ENCODE data around the gene CD59. TPM values are rescaled to one million over a fixed set of nuclear protein-coding genes. Genes with fewer than 3 reads are reported as not detected.
A peak's percentile ranks its signal among the peaks of the same experiment; 100 is the strongest.

The CD59 gene
- total RNA-seq, 2 donors from 2014 or later: 414 to 561 TPM

GRCh38 chr11:33724644-33725035, 11.6 kb downstream of the CD59 start:
- H3K9me3 ChIP-seq: no peaks in the 10 kb centered on the region
- peaks cover 28% of the 10 kb centered on the region for H3K36me3 ChIP-seq
- no peaks in the 10 kb centered on the region for H3K27me3 ChIP-seq
- peak overlapping the region; percentile 91 to 93 for H3K27ac ChIP-seq
- no peak for DNase-seq (ENCODE audit: low spot score)
- no peak for TF ChIP-seq CTCF (IDR thresholded peaks at IDR 0.05)
- peaks cover 0 to 76% of the 10 kb centered on the region in 2 donors for H3K4me1 ChIP-seq
- no peak overlapping the region for H3K4me3 ChIP-seq

GRCh38 chr11:33723238-33723881, 12.9 kb downstream of the CD59 start:
- no peak for TF ChIP-seq CTCF (IDR thresholded peaks at IDR 0.05)
- peaks cover 41% of the 10 kb centered on the region for H3K36me3 ChIP-seq
- peaks cover 0 to 73% of the 10 kb centered on the region in 2 donors for H3K4me1 ChIP-seq
- peak; percentile 81 for DNase-seq (ENCODE audit: low spot score)
- H3K27ac ChIP-seq: peak overlapping the region; percentile 91 to 93
- H3K9me3 ChIP-seq: no peaks in the 10 kb centered on the region
- H3K27me3 ChIP-seq: no peaks in the 10 kb centered on the region
- H3K4me3 ChIP-seq: no peak overlapping the region

- DNase-seq (ENCODE audit: low spot score): no peak
- H3K27ac ChIP-seq: peak overlapping the region; percentile 91 to 93
Measured at GRCh38 chr11:33722590-33723234, 13.5 kb downstream of the CD59 start.

DNA sequence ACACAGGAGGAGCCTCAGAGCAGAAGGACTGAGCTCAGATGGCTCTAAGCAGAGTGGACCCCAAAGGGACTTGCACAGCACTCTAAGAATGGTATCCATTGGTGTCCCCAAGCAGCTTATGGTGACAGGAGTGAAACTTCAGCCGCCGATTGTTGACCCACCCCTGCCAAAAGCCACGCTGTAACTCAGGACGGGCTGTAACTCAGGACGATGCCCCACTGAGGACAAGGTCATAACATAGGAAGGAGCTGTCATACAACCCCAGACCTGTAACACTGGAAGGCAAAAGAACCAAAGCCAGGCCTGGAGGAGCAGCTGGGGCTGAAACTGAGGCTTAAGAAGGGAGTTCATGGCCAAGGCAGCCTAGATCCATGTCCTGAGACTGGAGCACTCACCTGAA, 14.2 kb downstream of the CD59 start:
- no peak for DNase-seq (ENCODE audit: low spot score)
- peaks cover 0 to 85% of the 10 kb centered on the region in 2 donors for H3K4me1 ChIP-seq
- no peak overlapping the region for H3K4me3 ChIP-seq
- no peaks in the 10 kb centered on the region for H3K9me3 ChIP-seq
- H3K27ac ChIP-seq: peak overlapping the region; percentile 91 to 93
- peaks cover 54% of the 10 kb centered on the region for H3K36me3 ChIP-seq
- no peak for TF ChIP-seq CTCF (IDR thresholded peaks at IDR 0.05)
- H3K27me3 ChIP-seq: no peaks in the 10 kb centered on the region

More at GRCh38 chr11:33722590-33723234, 13.5 kb downstream of the CD59 start:
- Histone ChIP-seq H3K4me3 (no peak overlapping the region), H3K9me3 (no peaks in the 10 kb centered on the region), H3K36me3 (peaks cover 47% of the 10 kb centered on the region), H3K27me3 (no peaks in the 10 kb centered on the region), H3K4me1 (peaks cover 0 to 79% of the 10 kb centered on the region in 2 donors)
- no peak for TF ChIP-seq CTCF (IDR thresholded peaks at IDR 0.05)

- H3K27ac ChIP-seq: peak overlapping the region; percentile 91 to 93
- H3K9me3 ChIP-seq: no peaks in the 10 kb centered on the region
- peaks cover 60% of the 10 kb centered on the region for H3K36me3 ChIP-seq
- no peak for TF ChIP-seq CTCF (IDR thresholded peaks at IDR 0.05)
- no peak overlapping the region for H3K4me3 ChIP-seq
- no peak for DNase-seq (ENCODE audit: low spot score)
- no peaks in the 10 kb centered on the region for H3K27me3 ChIP-seq
- peaks cover 0 to 85% of the 10 kb centered on the region in 2 donors for H3K4me1 ChIP-seq
Measured at GRCh38 chr11:33721426-33721825, 14.8 kb downstream of the CD59 start.
